ENCODE results near the gene HEXIM2. TPM values are rescaled to one million over a fixed set of nuclear protein-coding genes. Genes with fewer than 3 reads are reported as not detected.
"Not testable (repeated sequence)": the region's sequence is repeated elsewhere in the genome, so short reads cannot be mapped to it uniquely, and the experiment has no call there.

The HEXIM2 gene
- polyA plus RNA-seq, 1 of the 3 experiments (the other 2 are of a cell fraction) = 9.3 TPM

GRCh38 chr17:45201457-45201856 lies 39.8 kb downstream of the HEXIM2 start:
- no peak overlapping the region for H3K4me3 ChIP-seq (ENCODE audit: low read depth in 2 of 2, low read length in 1 of 2)
- CTCF ChIA-PET = interaction anchor here (0.6 to 3.6 kb wide), 7 partner anchors 11 to 184 kb away, joined by 3 to 29 read pairs (median 4); partner anchors contain the start of genes ACBD4 and PLCD3
- no peaks in the 10 kb centered on the region for H3K27me3 ChIP-seq (ENCODE audit: insufficient read depth)
- no peak for DNase-seq
- no peaks in the 10 kb centered on the region for H3K9me2 ChIP-seq
- no peak overlapping the region for H3K27ac ChIP-seq (ENCODE audit: low read depth in 2 of 2, low read length in 1 of 2)
- H2AFZ ChIP-seq (ENCODE audit: low read depth) = no peak overlapping the region
- no peaks in the 10 kb centered on the region for H3F3A ChIP-seq (replicated peaks; ENCODE audit: insufficient read depth)
- no peaks in the 10 kb centered on the region for H3K36me3 ChIP-seq (replicated peaks in 1 of 2; ENCODE audit: control insufficient read depth in 1 of 2, insufficient read depth in 2 of 2, low read length in 1 of 2)
- WGBS (ENCODE audit: low lambda C conversion rate) = 92% methylated on average over 4 of the region's 4 CpGs
- peaks cover 5 to 8% of the 10 kb centered on the region in 2 experiments; a peak in 3 of 4 replicates for H3K4me1 ChIP-seq (ENCODE audit: control insufficient read depth in 1 of 2, insufficient read depth in 2 of 2, low read depth in 1 of 2, low read length in 1 of 2)
- no peak overlapping the region for H3K9ac ChIP-seq
- no peak overlapping the region for H3K4me2 ChIP-seq
- POLR2A ChIA-PET = interaction anchor here (2.0 kb wide), 1 partner anchor 53 kb away, joined by 5 read pairs; the partner anchor contains the start of gene HEXIM1
- TF ChIP-seq RAD21 (IDR thresholded peaks at IDR 0.05; ENCODE audit: low read length) = no peak
- no peak for TF ChIP-seq GABPA (IDR thresholded peaks at IDR 0.05; ENCODE audit: low read depth)
- no peak for TF ChIP-seq TCF12 (IDR thresholded peaks at IDR 0.05)
- no peak for TF ChIP-seq FOXM1 (IDR thresholded peaks at IDR 0.05; ENCODE audit: low read depth)
- no peak for TF ChIP-seq RCOR1 (IDR thresholded peaks at IDR 0.05; ENCODE audit: low read length)
- no peak for TF ChIP-seq USF1 (IDR thresholded peaks at IDR 0.05; ENCODE audit: borderline replicate concordance, low read depth)
- no peak for TF ChIP-seq EZH2phosphoT487 (IDR thresholded peaks at IDR 0.05; ENCODE audit: borderline replicate concordance, low read depth)
- no peak for TF ChIP-seq POLR2AphosphoS5 (IDR thresholded peaks at IDR 0.05; ENCODE audit: low read depth, low read length)
- no peak for TF ChIP-seq RXRA (IDR thresholded peaks at IDR 0.05; ENCODE audit: borderline replicate concordance, low read depth)
- no peak for TF ChIP-seq SMC3 (IDR thresholded peaks at IDR 0.05; ENCODE audit: low read depth, low read length)
- TF ChIP-seq, protein P1, sequence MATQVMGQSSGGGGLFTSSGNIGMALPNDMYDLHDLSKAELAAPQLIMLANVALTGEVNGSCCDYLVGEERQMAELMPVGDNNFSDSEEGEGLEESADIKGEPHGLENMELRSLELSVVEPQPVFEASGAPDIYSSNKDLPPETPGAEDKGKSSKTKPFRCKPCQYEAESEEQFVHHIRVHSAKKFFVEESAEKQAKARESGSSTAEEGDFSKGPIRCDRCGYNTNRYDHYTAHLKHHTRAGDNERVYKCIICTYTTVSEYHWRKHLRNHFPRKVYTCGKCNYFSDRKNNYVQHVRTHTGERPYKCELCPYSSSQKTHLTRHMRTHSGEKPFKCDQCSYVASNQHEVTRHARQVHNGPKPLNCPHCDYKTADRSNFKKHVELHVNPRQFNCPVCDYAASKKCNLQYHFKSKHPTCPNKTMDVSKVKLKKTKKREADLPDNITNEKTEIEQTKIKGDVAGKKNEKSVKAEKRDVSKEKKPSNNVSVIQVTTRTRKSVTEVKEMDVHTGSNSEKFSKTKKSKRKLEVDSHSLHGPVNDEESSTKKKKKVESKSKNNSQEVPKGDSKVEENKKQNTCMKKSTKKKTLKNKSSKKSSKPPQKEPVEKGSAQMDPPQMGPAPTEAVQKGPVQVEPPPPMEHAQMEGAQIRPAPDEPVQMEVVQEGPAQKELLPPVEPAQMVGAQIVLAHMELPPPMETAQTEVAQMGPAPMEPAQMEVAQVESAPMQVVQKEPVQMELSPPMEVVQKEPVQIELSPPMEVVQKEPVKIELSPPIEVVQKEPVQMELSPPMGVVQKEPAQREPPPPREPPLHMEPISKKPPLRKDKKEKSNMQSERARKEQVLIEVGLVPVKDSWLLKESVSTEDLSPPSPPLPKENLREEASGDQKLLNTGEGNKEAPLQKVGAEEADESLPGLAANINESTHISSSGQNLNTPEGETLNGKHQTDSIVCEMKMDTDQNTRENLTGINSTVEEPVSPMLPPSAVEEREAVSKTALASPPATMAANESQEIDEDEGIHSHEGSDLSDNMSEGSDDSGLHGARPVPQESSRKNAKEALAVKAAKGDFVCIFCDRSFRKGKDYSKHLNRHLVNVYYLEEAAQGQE (IDR thresholded peaks at IDR 0.05; ENCODE audit: low read depth, low read length) = no peak
- TF ChIP-seq CTCF (IDR thresholded peaks at IDR 0.05) = no peak
- no peak for TF ChIP-seq PBX3 (IDR thresholded peaks at IDR 0.05)
- H4K20me1 ChIP-seq (ENCODE audit: insufficient read depth) = no peaks in the 10 kb centered on the region
- no peaks in the 10 kb centered on the region for H3K9me3 ChIP-seq
- H3K79me2 ChIP-seq (ENCODE audit: insufficient read depth) = no peaks in the 10 kb centered on the region

GRCh38 chr17:45201880-45202279 lies 40.2 kb downstream of the HEXIM2 start:
- H3K4me1 ChIP-seq (ENCODE audit: control insufficient read depth in 1 of 2, insufficient read depth in 2 of 2, low read depth in 1 of 2, low read length in 1 of 2); H3K27ac ChIP-seq (ENCODE audit: low read depth in 2 of 2, low read length in 1 of 2); H3K9ac ChIP-seq; H3K36me3 ChIP-seq (replicated peaks in 1 of 2; ENCODE audit: control insufficient read depth in 1 of 2, insufficient read depth in 2 of 2, low read length in 1 of 2); H3K27me3 ChIP-seq (ENCODE audit: insufficient read depth); H2AFZ ChIP-seq (ENCODE audit: low read depth); H3K4me2 ChIP-seq; DNase-seq; H3K9me3 ChIP-seq; H3K4me3 ChIP-seq (ENCODE audit: low read depth in 2 of 2, low read length in 1 of 2); H4K20me1 ChIP-seq (ENCODE audit: insufficient read depth); H3F3A ChIP-seq (replicated peaks; ENCODE audit: insufficient read depth); H3K9me2 ChIP-seq; H3K79me2 ChIP-seq (ENCODE audit: insufficient read depth): not testable (repeated sequence)
- ChIA-PET CTCF (interaction anchor here (0.6 to 3.6 kb wide), 5 partner anchors 34 to 69 kb away, joined by 3 to 29 read pairs (median 6); partner anchors contain the start of genes ACBD4 and PLCD3), POLR2A (interaction anchor here (2.0 kb wide), 1 partner anchor 53 kb away, joined by 5 read pairs; the partner anchor contains the start of gene HEXIM1)
- 87% methylated on average over 5 of the region's 6 CpGs for WGBS (ENCODE audit: low lambda C conversion rate)
